Activated CD8-positive, alpha-beta memory T cell treated with anti-CD3 and anti-CD28 coated beads for 24 hours (primary cell): ENCODE results near the gene SGTA.
A peak's percentile ranks its signal among the peaks of the same experiment; 100 is the strongest.
"Not testable (repeated sequence)": the region's sequence is repeated elsewhere in the genome, so short reads cannot be mapped to it uniquely, and the experiment has no call there.

ENCODE experiments used
- DNase-seq: peaks from one replicate; pipeline ENCODE4 v3.0.0-alpha.2; 2020

Gene SGTA

GRCh38 chr19:2792666-2793065 lies 9.6 kb upstream of the SGTA start:
- not testable (repeated sequence) for DNase-seq

- no peak for DNase-seq
Observed at GRCh38 chr19:2791876-2792275, 8.8 kb upstream of the SGTA start.

GRCh38 chr19:2791440-2791839 lies 8.4 kb upstream of the SGTA start:
- no peak for DNase-seq

GRCh38 chr19:2790557-2791271 lies 7.6 kb upstream of the SGTA start:
- no peak for DNase-seq

GRCh38 chr19:2790194-2790556 lies 7.1 kb upstream of the SGTA start:
- DNase-seq: no peak

- DNase-seq: no peak
Observed at GRCh38 chr19:2788237-2788636, 5.2 kb upstream of the SGTA start.

GRCh38 chr19:2787115-2787514 lies 4.0 kb upstream of the SGTA start:
- DNase-seq: no peak

GRCh38 chr19:2785244-2785997 lies 2.3 kb upstream of the SGTA start, which contains the start of gene THOP1:
Gene THOP1, plus strand, starts transcription at chr19:2785503. Its CDS starts 160 bp downstream, at chr19:2785663.
- DNase-seq: peak; percentile 99

- DNase-seq: no peak
Observed at GRCh38 chr19:2783781-2784145, 690 bp upstream of the SGTA start.

GRCh38 chr19:2782329-2782935 lies 641 bp downstream of the SGTA start:
- peak; percentile 68 for DNase-seq

GRCh38 chr19:2780284-2780683 lies 2.8 kb downstream of the SGTA start:
- DNase-seq: no peak

GRCh38 chr19:2779121-2779740 lies 3.8 kb downstream of the SGTA start:
- DNase-seq: no peak

- no peak for DNase-seq
Observed at GRCh38 chr19:2777952-2778683, 5.0 kb downstream of the SGTA start.

GRCh38 chr19:2775556-2776430 lies 7.3 kb downstream of the SGTA start:
- DNase-seq: peak; percentile 84

- no peak for DNase-seq
Observed at GRCh38 chr19:2774953-2775555, 8.0 kb downstream of the SGTA start.

GRCh38 chr19:2774083-2774679 lies 8.9 kb downstream of the SGTA start:
- no peak for DNase-seq

GRCh38 chr19:2771786-2772674 lies 11.0 kb downstream of the SGTA start:
- no peak for DNase-seq

GRCh38 chr19:2770055-2771013 lies 12.7 kb downstream of the SGTA start:
- no peak for DNase-seq

- no peak for DNase-seq
Observed at GRCh38 chr19:2769218-2769617, 13.9 kb downstream of the SGTA start.
